Measurements from ENCODE around the gene FOXN3. TPM values are rescaled to one million over a fixed set of nuclear protein-coding genes. Genes with fewer than 3 reads are reported as not detected.

FOXN3 gene
- total and polyA plus RNA-seq, 10 of the 15 experiments (the other 5 are each of a cell fraction or from before 2014, with no cell fraction given) = 4.5 to 68.9 (median 29.7) TPM

DNA sequence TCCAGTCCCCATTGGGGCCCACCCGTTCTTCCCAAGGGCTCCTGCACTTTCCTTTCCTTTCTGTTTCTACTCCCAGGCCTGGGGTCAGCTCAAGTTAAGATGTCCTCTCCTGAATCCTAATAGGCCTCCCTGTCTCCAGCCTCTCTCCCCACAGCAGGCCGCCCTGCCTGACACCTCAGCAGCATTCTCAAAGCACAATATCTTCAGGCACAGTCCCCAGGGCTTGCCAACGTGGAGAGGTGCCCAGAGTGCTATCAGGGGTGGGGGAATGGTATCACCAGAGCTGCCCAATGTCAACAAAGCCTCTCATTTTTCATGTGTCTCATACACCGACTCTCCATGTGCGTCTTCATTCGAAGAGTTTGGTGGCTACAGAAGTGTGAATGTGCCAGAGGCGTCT, 123.0 kb downstream of the FOXN3 start:
- FAIRE-seq (no peak), DNase-seq (ENCODE audit: low read depth, low spot score) (no peak), ATAC-seq (no peak)
- Histone ChIP-seq H3K4me2 (ENCODE audit: control insufficient read depth, insufficient read depth) (no peak overlapping the region), H3K9ac (ENCODE audit: control insufficient read depth, insufficient read depth, low read length) (no peak overlapping the region), H2AFZ (ENCODE audit: control insufficient read depth, low read depth, low read length) (no peak overlapping the region), H4K20me1 (ENCODE audit: control insufficient read depth, insufficient read depth) (no peaks in the 10 kb centered on the region), H3K4me1 (ENCODE audit: control insufficient read depth, insufficient read depth, low read length) (peaks cover 6% of the 10 kb centered on the region; the same call in 1 of the 2 replicates), H3K79me2 (ENCODE audit: control insufficient read depth, insufficient read depth, low read length) (no peaks in the 10 kb centered on the region; the same call in none of the 2 replicates), H3K27me3 (replicated peaks in 1 of 2; ENCODE audit: control insufficient read depth in 2 of 2, insufficient read depth in 2 of 2, low read length in 1 of 2) (no peaks in the 10 kb centered on the region), H3K36me3 (ENCODE audit: control insufficient read depth in 2 of 2, insufficient read depth in 2 of 2, low read length in 1 of 2) (peaks cover 0 to 5% of the 10 kb centered on the region in 2 experiments; a peak in 2 of 4 replicates), H3K27ac (ENCODE audit: control insufficient read depth, insufficient read depth) (no peak overlapping the region), H3K4me3 (no peak overlapping the region), H3K9me3 (replicated peaks; ENCODE audit: control insufficient read depth, insufficient read depth, low read length) (peaks cover 1% of the 10 kb centered on the region; the same call in 1 of the 3 replicates)
- in situ Hi-C loops (cut with MboI) = no loop called here
- CTCF ChIA-PET = no interaction called here
- SMC1A ChIA-PET (ENCODE audit: uncharacterized antibody, unreplicated experiment) = no interaction called here
- POLR2A ChIA-PET = no interaction called here
- TF ChIP-seq BCL11A (IDR thresholded peaks at IDR 0.05; ENCODE audit: low read depth, low read length) (no peak), SMARCA5 (IDR thresholded peaks at IDR 0.05) (no peak), BACH1 (IDR thresholded peaks at IDR 0.05; ENCODE audit: borderline replicate concordance) (no peak), TCF7 (IDR thresholded peaks at IDR 0.05; ENCODE audit: borderline replicate concordance) (no peak), HDAC2 (IDR thresholded peaks at IDR 0.05) (no peak), EZH2 (IDR thresholded peaks at IDR 0.05; ENCODE audit: borderline replicate concordance, control insufficient read depth, low read depth, low read length) (no peak)
- TF ChIP-seq, protein P1, sequence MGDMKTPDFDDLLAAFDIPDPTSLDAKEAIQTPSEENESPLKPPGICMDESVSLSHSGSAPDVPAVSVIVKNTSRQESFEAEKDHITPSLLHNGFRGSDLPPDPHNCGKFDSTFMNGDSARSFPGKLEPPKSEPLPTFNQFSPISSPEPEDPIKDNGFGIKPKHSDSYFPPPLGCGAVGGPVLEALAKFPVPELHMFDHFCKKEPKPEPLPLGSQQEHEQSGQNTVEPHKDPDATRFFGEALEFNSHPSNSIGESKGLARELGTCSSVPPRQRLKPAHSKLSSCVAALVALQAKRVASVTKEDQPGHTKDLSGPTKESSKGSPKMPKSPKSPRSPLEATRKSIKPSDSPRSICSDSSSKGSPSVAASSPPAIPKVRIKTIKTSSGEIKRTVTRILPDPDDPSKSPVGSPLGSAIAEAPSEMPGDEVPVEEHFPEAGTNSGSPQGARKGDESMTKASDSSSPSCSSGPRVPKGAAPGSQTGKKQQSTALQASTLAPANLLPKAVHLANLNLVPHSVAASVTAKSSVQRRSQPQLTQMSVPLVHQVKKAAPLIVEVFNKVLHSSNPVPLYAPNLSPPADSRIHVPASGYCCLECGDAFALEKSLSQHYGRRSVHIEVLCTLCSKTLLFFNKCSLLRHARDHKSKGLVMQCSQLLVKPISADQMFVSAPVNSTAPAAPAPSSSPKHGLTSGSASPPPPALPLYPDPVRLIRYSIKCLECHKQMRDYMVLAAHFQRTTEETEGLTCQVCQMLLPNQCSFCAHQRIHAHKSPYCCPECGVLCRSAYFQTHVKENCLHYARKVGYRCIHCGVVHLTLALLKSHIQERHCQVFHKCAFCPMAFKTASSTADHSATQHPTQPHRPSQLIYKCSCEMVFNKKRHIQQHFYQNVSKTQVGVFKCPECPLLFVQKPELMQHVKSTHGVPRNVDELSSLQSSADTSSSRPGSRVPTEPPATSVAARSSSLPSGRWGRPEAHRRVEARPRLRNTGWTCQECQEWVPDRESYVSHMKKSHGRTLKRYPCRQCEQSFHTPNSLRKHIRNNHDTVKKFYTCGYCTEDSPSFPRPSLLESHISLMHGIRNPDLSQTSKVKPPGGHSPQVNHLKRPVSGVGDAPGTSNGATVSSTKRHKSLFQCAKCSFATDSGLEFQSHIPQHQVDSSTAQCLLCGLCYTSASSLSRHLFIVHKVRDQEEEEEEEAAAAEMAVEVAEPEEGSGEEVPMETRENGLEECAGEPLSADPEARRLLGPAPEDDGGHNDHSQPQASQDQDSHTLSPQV (IDR thresholded peaks at IDR 0.05) = no peak
- TF ChIP-seq, protein P2, sequence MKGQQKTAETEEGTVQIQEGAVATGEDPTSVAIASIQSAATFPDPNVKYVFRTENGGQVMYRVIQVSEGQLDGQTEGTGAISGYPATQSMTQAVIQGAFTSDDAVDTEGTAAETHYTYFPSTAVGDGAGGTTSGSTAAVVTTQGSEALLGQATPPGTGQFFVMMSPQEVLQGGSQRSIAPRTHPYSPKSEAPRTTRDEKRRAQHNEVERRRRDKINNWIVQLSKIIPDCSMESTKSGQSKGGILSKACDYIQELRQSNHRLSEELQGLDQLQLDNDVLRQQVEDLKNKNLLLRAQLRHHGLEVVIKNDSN (IDR thresholded peaks at IDR 0.05; ENCODE audit: borderline replicate concordance, extremely low read length, insufficient read depth, low read depth, low read length) = no peak
- intact Hi-C loops (cut with micrococcal nuclease; ENCODE audit: unreplicated experiment) = no loop called here
- RAD21 ChIA-PET (ENCODE audit: unreplicated experiment) = no interaction called here
- BruUV-seq (replicated peaks) = no TSS peak
- WGBS (ENCODE audit: insufficient coverage, insufficient replicate concordance, low lambda C conversion rate, missing lambda C conversion rate) = over 99% methylated on average over 7 of the region's 7 CpGs
